GM21381 (cell line): ENCODE results near the gene RALB.
A peak's percentile ranks its signal among the peaks of the same experiment; 100 is the strongest.
"Not testable (repeated sequence)": the region's sequence is repeated elsewhere in the genome, so short reads cannot be mapped to it uniquely, and the experiment has no call there.

ENCODE experiments used
- ATAC-seq: cut with Tn5 transposase; IDR thresholded peaks from one replicate; pipeline ENCODE4 v1.9.1; 2021; ENCODE audit warnings: mild to moderate bottlenecking, moderate library complexity; ENCODE audit not compliant: unreplicated experiment

Gene RALB

DNA sequence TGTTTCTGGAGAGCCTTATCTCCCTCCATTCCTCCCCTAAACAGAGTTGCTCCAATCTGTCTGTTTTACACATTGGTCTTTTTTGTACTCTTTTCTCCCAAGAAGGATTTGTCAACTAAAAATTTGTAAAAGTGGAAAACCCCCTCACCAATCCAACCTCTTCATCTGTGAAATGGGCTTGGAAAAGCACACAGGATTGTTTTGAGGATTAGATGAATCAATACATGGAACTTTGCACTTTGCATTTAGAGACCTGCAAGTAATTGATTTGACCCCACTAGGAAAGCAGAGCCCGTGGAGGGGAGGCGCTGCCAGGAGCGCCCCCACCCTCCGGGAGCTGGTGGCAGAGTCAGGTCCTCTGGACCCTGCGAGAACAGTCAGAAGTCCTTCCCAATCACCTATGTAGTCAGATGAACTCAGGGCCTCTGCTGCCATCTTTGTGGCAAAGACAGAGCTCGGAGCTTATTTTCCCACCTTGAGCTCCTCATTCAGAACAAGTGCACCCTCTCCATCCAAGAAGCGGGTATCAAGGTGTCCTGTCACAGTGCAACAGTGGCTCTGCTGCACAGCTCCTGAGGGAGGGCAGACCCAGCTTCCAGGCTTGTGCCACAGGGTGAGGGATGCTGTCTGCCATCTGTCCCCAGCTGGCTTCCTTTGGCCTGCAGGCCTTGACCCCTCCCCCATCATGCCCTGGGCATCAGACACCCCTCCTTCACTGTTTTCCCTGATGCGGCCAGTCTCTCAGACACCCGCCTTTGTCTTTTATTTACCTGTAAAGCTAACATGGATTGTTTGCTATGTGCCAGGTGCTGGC, 27.7 kb upstream of the RALB start:
- ATAC-seq, result no peak

DNA sequence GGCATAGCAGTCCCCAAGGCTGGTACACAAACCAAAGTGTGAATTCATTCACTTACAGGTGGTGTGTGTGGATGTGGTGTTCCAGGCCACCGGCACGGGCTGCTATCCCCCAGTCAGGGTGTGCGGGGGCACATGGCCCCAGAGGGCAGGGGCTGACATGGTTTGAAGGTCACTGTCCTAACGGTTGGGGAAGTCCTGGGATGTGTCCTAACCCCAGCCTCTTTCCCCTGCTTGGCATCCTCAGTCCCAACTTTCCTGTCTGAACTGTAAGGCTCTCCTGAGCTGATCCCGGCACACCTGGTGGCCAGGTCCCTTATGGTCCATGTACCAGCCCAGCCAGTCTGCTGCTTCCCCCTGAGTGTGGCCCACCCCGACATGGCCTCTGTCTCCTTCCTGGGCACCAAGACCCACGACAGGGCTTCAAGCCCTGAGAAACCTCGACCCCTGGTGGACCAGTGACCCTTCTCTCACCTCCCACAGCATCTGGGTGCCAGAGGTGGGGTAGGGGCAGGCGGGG, 27.0 kb upstream of the RALB start:
- no peak for ATAC-seq

DNA sequence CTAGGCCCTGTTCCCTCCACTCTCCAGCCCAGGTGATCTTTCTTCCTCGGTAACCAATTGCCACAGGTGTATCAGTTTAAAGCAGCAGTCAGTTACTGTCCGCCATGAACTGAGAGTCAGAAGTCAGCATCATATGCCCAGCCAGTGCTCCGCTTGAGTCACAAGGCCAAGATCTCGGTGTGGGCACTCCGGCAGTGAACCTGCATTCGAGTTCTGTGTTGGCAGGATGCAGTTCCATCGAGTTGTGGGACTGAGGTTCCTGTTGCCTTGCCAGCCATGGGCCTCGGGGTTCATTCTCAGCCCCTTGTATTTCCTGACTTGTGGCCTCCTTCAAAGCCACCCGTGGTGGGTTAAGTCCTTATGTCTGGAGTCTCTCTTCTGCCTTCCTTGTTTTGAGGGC, 26.3 kb upstream of the RALB start:
- ATAC-seq, result no peak

DNA sequence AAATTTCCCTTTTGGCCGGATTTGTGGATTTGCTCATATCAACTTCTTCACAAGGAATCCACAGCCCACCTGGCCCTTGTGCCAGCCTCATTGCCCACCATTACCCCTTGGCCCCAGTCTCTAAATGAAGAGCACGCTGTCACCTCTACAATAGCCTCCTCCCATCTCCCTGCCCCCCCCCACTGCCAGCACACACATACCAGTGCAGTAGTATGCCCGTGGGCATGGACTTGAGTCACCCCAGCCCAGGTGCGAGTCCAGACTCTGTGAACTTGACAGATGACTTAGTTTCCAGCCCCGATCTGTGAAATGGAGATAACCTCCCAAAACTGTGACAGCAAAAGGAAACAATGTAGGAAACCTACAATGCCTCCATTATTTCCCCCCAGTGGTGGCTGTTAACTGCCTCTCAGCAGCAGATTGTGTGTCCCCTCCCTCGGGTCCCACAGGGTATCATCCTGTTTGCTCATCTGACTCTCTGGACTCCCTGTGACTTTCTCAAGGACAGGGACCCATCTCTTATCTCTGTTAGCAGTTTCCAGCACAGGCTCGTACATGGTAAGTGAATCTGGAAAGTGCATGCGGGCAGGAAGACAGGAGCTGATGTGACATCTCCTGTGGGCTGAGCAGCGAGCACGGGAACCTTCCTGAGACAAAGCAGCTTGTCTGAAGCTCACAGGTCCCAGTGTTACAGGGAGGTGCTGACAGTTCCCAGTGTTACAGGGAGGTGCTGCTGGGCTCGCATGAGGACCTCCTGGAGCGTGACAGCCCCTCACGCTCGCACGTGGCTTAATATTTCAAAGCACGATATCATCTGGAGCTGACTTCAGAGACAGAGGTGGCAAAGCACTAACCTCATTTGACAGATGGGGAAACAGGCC, 25.3 kb upstream of the RALB start:
- no peak for ATAC-seq

DNA sequence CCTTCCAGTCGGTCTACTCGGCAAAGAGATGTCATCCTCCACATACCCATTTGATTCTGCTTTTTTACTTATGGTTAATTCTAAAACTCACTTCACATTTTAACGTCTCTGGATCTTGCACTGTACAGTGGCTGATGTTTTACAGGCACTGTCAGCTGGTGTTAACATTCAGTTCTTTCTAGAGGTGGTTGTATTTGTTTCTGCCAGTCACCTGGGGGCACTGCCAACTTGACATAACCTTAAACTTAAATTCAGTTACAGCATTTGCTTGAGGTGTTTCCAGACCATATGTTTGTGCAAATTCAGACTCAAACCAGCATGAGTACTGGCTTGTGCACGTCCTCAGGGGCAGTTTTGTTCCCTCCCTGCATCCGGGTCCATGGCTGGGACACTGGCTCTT, 24.1 kb upstream of the RALB start:
- ATAC-seq, result no peak

DNA sequence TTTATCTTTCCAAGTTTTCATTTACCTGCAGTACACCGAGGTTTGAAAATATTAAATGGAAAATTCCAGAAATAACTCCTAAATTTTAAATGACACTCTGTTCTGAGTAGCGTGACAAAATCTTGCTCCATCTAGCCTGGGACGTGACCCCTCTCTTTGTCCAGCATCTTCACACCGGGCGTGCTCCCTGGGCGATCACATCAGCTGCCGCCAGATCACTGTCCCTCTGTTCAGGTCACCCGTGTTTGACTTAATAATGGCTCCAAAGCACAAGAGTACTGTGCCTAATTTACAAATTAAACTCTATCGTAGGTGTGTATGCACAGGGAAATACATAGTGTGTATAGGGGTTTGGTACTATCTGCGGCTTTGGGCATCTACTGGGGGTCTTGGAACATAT, 23.3 kb upstream of the RALB start:
- ATAC-seq, result no peak

DNA sequence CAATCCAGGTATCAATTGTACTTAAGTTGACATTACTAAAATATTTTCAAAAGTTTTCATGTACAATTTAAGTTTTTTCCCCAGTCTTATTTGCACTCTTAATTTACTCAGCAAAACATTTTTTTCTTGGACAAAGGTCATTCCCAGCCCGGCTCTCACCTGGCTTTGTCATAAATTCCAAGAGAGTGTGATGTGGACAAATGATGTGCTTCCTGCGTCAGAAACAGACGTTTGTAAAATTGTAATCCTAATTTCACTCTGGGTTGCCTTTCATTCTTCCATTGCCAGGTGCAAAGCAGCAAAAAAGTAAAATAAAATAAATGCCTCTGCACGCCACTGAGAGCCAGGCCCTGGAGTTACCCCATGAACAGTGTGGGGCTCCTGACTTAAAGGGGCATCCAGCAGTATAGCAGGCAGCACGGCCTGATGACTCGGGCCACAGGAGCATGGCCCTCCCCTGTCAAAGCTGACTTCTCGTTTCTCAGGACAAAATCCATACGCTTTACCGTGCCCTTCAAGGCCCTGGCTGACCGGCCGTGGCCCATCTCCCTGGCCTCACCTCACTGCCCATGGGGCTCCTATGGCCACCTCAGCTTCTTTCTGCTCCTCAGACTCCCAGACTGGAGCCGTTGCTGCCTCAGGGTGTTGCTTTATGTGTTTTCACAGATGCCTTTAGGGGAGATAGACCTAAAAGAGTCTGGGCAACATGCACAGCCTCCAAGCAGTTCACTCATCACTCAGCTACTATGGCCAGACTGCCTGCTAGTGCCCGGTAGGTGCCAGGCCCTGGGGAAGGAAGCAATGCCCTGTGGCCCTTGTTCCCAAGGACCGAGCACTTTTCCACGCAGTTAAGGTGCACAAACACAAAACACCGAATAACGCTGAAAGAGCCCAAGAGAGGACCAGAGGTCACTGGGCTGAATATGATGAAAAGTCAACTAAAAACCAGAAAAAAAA, 21.9 kb upstream of the RALB start:
- no peak for ATAC-seq

DNA sequence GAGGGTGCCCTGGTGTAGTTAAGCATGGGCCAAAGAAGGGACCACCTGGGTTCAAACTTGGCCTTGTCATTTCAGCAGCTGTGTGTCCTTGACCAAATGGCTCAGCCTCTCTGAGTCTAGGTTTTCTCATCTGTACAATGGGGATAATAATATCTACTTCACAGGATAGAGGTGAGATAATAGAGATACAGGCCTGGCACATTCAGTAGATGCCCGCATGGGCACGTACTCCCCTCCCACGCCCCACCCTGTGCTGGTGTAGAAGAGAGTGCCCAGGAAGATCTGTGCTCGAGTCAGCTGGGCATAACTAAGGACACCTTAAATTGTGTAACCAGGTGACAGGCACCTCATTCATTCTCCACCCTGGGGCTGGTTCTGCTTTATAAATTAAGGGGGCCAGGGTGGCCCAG, 21.1 kb upstream of the RALB start:
- peak; percentile 7 for ATAC-seq

DNA sequence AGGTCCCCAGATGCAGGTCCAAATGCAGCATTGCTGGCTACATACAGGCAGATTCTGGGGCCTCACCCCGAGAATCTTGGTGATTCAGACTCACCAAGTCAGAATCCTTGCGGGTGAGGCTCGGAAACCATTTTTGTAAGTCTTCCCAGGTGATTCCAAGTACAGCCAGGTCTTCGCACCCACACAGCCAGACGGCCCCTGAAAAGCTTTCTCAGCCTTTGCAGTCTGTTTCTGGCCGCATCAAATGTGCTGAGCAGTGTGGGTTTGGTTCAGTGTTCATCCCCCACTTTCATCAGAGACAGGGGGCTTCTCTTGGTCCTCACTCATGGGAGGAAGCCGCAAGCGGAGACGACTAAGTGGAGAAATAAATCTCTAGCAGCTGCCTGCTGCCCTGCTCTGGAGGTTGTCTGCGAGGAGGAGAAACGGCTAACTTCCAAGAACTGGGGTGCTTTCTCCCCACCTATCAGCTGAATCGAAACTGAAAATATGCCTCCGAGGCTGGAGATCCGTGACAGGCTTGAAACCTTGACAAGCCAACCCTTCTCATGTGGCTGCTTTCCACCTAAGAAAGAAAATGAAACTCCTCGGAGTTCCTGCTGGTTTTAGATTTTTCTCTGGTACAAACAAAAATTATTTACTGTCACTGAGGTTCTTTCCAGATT, 20.5 kb upstream of the RALB start:
- ATAC-seq, result peak; percentile 88

DNA sequence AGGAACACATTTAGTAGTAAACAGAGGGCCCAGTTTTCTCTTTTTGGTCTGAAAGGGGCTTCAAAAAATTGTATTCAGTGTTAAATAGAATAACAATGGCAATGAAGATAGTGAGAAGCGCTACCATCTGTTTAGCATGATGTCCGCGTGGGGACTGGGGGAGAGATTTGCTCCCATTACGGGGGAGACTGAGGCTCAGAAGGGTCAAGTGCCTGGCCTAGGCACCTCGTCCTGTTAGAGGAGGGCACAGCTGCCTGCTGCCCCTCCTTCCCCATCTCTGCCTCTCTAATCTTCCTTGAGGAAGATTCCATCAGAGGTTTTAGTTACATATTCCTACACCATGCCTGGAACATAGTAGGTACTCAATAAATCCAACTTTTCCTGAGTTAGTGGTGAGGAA, 19.4 kb upstream of the RALB start:
- ATAC-seq, result no peak

DNA sequence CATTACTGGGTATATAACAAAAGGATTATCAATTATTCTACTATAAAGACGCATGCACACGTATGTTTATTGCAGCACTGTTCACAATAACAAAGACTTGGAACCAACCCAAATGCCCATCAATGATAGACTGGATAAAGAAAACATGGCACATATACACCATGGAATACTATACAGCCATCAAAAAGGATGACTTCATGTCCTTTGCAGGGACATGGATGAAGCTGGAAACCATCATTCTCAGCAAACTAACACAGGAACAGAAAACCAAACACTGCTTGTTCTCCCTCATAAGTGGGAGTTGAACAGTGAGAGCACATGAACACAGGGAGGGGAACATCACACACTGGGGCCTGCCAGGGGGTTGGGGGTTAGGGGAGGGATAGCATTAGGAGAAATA, 17.5 kb upstream of the RALB start:
- ATAC-seq, result not testable (repeated sequence)

DNA sequence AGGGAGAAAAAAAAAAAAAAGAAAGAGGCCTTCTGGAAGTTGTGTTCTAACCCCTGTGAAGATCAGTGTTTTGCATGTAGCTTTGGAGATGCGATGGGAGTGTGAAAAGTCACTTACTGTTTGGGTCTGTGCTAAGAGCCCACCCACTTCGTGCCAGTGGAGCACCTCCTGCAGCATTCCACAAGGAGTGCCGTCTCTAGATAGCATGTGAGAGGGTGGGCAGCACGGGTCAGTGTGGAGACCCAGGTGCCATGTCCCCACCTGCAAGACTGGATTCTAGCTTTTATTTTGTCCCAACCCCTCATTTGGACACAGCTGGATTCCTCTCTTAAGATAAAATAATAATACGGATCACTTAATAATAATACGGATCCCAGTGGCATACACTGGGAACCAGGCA, 17.0 kb upstream of the RALB start:
- no peak for ATAC-seq

DNA sequence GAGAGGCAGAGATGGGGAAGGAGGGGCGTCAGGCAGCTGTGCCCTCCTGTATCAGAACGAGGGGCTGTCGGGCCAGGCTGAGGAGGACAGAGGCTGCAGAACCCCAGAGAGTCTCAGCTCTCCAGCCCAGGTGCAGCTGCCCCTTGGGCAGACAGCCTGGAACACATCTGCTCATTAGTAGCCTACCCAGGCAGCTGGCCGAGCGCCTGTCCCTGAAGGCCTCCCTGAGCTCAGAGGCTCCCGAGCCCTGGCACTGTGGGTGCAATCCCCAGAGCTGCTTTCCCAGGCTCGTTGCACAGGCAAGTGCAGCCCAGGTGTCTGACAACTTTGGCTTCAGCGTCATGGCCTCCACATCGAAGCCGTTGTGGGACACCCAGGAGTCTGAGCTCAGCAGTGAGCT, 16.3 kb upstream of the RALB start:
- no peak for ATAC-seq

DNA sequence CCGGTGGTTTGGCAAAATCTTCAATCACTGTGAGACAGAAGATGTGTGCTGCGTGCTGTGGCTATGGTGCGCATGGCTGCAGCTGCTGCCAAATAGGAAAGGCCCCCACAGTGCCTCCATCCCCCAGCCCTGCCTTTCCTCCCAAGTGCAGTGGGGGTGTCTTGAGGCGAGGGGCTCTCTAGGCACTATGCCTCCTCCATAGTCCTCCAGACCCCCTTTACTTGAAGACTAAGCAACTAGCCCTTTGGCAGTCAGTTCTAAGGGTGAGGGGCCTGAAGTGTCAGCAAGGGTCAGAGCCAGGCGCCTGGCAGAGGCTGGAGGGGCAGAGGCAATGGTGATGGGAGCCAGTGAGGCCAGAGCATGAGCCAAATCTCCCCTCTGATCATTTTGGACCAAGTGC, 15.9 kb upstream of the RALB start:
- no peak for ATAC-seq

DNA sequence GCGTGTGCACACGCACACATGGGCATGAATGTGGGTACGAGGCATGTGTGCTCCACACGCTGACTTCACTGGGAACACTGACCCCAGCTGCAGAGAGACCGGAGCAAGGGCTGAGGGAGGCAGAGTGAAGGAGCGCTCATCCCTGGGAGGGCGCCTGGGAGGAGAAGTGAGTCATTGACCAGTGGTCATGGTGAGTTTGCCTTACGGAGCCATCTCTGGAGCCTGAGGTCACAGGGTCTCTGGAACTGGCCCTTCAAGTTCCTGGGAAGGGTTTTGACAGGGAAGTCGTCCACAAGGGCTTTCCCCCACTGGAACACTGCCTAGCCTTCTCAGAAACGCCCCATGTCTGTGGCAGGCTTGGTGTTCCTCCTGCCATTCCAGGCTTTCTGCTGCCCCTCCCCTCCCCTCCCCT, 15.2 kb upstream of the RALB start:
- ATAC-seq, result no peak

DNA sequence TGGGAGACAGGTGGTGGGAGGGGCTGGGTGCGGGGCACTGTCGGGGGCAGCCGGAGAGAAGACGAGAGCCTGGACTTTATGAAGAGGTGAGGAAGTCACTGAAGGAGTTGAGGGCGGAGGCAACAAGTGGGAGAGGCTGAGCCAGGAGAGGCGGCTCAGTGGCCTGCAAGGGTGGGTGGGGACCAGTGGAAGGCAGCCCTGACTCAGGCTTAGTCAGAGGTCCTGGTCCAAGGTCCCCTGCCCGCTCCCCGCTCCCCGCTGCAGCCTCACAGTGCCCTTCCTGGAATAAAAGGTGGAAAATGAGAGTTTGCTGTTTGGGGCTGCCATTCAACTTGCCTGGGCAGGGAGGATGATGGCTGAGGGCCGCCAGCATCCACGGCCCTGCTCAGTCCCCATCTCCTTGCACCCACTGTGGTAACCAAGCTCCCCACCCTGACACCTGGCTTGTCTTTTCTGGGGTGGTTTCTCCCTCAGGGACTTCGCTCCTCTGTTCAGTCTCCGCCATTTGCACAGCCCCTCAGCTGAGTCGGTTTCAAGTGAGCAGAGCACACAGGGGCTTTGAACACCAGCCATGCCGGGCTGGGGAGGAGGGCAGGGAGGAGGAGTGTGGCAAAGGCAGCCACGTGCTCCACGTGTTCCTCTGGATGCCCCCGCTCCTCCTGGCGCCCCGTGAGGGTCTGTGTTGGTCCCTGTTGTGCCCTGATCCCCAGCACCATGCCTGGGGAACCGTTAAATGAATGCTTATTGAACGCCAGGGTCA, 13.7 kb upstream of the RALB start:
- ATAC-seq, result no peak

DNA sequence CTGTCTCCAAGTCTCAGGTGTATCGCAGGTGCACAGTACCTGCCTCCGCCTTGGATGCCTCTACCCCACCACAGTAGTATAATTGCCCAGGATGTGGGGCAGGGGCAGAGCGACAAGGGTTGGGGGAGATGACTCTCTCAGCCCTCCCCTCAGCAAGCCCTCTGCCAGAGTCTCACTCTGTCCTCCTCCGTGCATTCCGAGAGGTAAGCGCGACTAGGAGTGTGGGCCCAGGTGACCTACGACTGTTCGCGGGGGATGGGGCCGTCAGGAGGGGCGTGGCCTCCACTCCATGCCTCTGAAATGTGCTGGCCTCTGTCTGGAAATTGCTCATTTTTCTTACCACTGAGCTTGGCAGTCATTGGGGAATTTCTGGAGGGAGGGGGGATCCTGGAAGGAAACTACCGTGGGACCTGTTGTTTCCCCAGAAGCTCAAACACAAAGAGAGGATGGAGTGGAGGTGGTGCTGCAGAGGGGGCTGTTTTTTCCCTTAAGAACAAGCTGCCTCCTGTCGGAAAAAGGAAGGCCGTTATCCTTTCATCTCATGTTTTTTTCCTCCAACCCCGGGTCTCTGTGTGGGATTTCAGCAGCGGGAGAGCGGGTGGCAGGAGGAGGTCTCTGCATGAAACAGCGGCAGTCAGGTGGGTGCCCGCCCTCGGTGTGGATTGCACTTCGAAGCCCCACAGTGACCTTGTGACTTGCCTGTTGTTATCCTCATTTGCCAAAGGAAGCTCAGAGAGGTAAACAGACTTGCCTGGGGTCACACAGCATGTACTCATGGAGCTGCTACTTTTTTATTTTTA, 13.0 kb upstream of the RALB start:
- ATAC-seq, result no peak

DNA sequence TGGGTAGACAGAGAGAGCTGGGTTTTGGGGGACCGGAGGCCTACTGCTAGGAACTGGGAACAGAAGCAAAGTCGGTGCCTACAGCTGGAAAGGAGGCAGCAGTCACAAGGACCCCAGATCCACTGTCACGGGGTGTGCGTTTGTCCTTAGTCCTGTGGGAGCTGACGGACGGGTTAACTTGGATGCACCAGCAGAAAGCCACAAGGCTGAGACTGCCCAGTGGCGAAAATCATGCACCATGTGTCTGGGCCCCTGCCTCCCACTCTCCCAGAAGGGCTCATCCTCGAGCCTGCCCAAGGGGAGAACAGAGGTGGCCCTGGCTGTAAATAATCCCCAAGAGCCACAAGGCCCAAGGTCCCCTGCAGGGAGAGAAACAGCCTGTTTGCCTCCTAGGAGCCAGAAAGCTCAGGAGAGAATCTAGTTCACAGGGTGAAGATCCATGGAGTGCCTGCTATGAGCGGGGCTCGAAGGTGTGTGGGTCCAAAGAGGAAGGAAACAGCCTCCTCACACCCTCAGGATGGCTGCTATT, 11.7 kb upstream of the RALB start:
- ATAC-seq, result no peak

DNA sequence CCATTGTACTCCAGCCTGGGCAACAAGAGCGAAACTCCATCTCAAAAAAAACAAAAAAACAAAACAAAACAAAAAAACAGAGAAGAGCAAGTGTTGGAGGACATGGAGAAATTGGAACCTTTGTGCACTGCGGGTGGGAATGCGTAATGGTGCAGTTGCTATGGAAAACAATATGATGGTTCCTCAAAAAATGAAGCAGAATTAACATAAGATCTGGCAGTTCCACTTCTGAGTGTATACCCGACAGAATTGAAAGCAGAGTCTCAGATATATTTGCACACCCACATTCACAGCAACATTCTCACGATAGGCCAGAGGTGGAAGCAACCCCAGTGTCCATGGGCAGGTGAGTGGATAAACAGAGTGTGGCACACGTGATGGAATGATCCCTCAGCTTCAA, 11.0 kb upstream of the RALB start:
- no peak for ATAC-seq
